ENCODE measurements around the gene PMEPA1.
A peak's percentile ranks its signal among the peaks of the same experiment; 100 is the strongest.

PMEPA1 gene

GRCh38 chr20:57704245-57704644, 5.6 kb downstream of the PMEPA1 start:
- H3K4me1 ChIP-seq (ENCODE audit: control insufficient read depth in 2 of 2, insufficient read depth in 2 of 2, low read length in 2 of 2) = peaks cover 3 to 16% of the 10 kb centered on the region in 2 donors
- no peaks in the 10 kb centered on the region for H3K27me3 ChIP-seq (ENCODE audit: control insufficient read depth in 2 of 2, insufficient read depth in 2 of 2, low read length in 2 of 2)
- no peak overlapping the region for H3K27ac ChIP-seq (ENCODE audit: low read depth in 2 of 2, low read length in 2 of 2)
- no peak overlapping the region for H3K4me3 ChIP-seq (ENCODE audit: low read length in 2 of 2)
- H3K36me3 ChIP-seq (ENCODE audit: control insufficient read depth in 2 of 2, insufficient read depth in 2 of 2, low read length in 2 of 2) = no peaks in the 10 kb centered on the region
- H3K9ac ChIP-seq (ENCODE audit: low read depth in 1 of 2, low read length in 2 of 2) = no peak overlapping the region
- no peaks in the 10 kb centered on the region for H3K9me3 ChIP-seq (ENCODE audit: control insufficient read depth in 2 of 2, low read length in 2 of 2)

GRCh38 chr20:57703013-57703412, 6.8 kb downstream of the PMEPA1 start:
- Histone ChIP-seq H3K4me1 (ENCODE audit: control insufficient read depth in 2 of 2, insufficient read depth in 2 of 2, low read length in 2 of 2) (peaks cover 11 to 17% of the 10 kb centered on the region in 2 donors), H3K9me3 (ENCODE audit: control insufficient read depth in 2 of 2, low read length in 2 of 2) (no peaks in the 10 kb centered on the region), H3K27me3 (ENCODE audit: control insufficient read depth in 2 of 2, insufficient read depth in 2 of 2, low read length in 2 of 2) (no peaks in the 10 kb centered on the region), H3K36me3 (ENCODE audit: control insufficient read depth in 2 of 2, insufficient read depth in 2 of 2, low read length in 2 of 2) (no peaks in the 10 kb centered on the region), H3K27ac (ENCODE audit: low read depth in 2 of 2, low read length in 2 of 2) (no peak overlapping the region), H3K9ac (ENCODE audit: low read depth in 1 of 2, low read length in 2 of 2) (no peak overlapping the region), H3K4me3 (ENCODE audit: low read length in 2 of 2) (no peak overlapping the region)

- Histone ChIP-seq H3K36me3 (ENCODE audit: control insufficient read depth in 2 of 2, insufficient read depth in 2 of 2, low read length in 2 of 2) (no peaks in the 10 kb centered on the region), H3K9me3 (ENCODE audit: control insufficient read depth in 2 of 2, low read length in 2 of 2) (no peaks in the 10 kb centered on the region), H3K4me1 (ENCODE audit: control insufficient read depth in 2 of 2, insufficient read depth in 2 of 2, low read length in 2 of 2) (peaks cover 15 to 17% of the 10 kb centered on the region in 2 donors), H3K27ac (ENCODE audit: low read depth in 2 of 2, low read length in 2 of 2) (no peak overlapping the region), H3K27me3 (ENCODE audit: control insufficient read depth in 2 of 2, insufficient read depth in 2 of 2, low read length in 2 of 2) (no peaks in the 10 kb centered on the region), H3K4me3 (ENCODE audit: low read length in 2 of 2) (no peak overlapping the region), H3K9ac (ENCODE audit: low read depth in 1 of 2, low read length in 2 of 2) (no peak overlapping the region)
Observed at GRCh38 chr20:57702521-57702920, 7.3 kb downstream of the PMEPA1 start.

- no peak overlapping the region for H3K9ac ChIP-seq (ENCODE audit: low read depth in 1 of 2, low read length in 2 of 2)
Observed at GRCh38 chr20:57702091-57702490, 7.7 kb downstream of the PMEPA1 start.

GRCh38 chr20:57701651-57702050, 8.2 kb downstream of the PMEPA1 start:
- Histone ChIP-seq H3K27ac (ENCODE audit: low read depth in 2 of 2, low read length in 2 of 2) (no peak overlapping the region), H3K27me3 (ENCODE audit: control insufficient read depth in 2 of 2, insufficient read depth in 2 of 2, low read length in 2 of 2) (no peaks in the 10 kb centered on the region), H3K36me3 (ENCODE audit: control insufficient read depth in 2 of 2, insufficient read depth in 2 of 2, low read length in 2 of 2) (no peaks in the 10 kb centered on the region), H3K9me3 (ENCODE audit: control insufficient read depth in 2 of 2, low read length in 2 of 2) (no peaks in the 10 kb centered on the region), H3K4me1 (ENCODE audit: control insufficient read depth in 2 of 2, insufficient read depth in 2 of 2, low read length in 2 of 2) (peaks cover 23 to 25% of the 10 kb centered on the region in 2 donors), H3K9ac (ENCODE audit: low read depth in 1 of 2, low read length in 2 of 2) (no peak overlapping the region), H3K4me3 (ENCODE audit: low read length in 2 of 2) (no peak overlapping the region)

More at GRCh38 chr20:57702091-57702490, 7.7 kb downstream of the PMEPA1 start:
- Histone ChIP-seq H3K4me3 (ENCODE audit: low read length in 2 of 2) (no peak overlapping the region), H3K36me3 (ENCODE audit: control insufficient read depth in 2 of 2, insufficient read depth in 2 of 2, low read length in 2 of 2) (no peaks in the 10 kb centered on the region), H3K9me3 (ENCODE audit: control insufficient read depth in 2 of 2, low read length in 2 of 2) (no peaks in the 10 kb centered on the region), H3K27me3 (ENCODE audit: control insufficient read depth in 2 of 2, insufficient read depth in 2 of 2, low read length in 2 of 2) (no peaks in the 10 kb centered on the region), H3K4me1 (ENCODE audit: control insufficient read depth in 2 of 2, insufficient read depth in 2 of 2, low read length in 2 of 2) (peaks cover 20 to 21% of the 10 kb centered on the region in 2 donors), H3K27ac (ENCODE audit: low read depth in 2 of 2, low read length in 2 of 2) (no peak overlapping the region)

GRCh38 chr20:57701090-57701489, 8.7 kb downstream of the PMEPA1 start:
- H3K27me3 ChIP-seq (ENCODE audit: control insufficient read depth in 2 of 2, insufficient read depth in 2 of 2, low read length in 2 of 2) = no peaks in the 10 kb centered on the region
- no peaks in the 10 kb centered on the region for H3K9me3 ChIP-seq (ENCODE audit: control insufficient read depth in 2 of 2, low read length in 2 of 2)
- peaks cover 26 to 30% of the 10 kb centered on the region in 2 donors for H3K4me1 ChIP-seq (ENCODE audit: control insufficient read depth in 2 of 2, insufficient read depth in 2 of 2, low read length in 2 of 2)
- no peak overlapping the region for H3K27ac ChIP-seq (ENCODE audit: low read depth in 2 of 2, low read length in 2 of 2)
- no peaks in the 10 kb centered on the region for H3K36me3 ChIP-seq (ENCODE audit: control insufficient read depth in 2 of 2, insufficient read depth in 2 of 2, low read length in 2 of 2)
- no peak overlapping the region for H3K9ac ChIP-seq (ENCODE audit: low read depth in 1 of 2, low read length in 2 of 2)
- H3K4me3 ChIP-seq (ENCODE audit: low read length in 2 of 2) = no peak overlapping the region

GRCh38 chr20:57699395-57699794, 10.4 kb downstream of the PMEPA1 start:
- no peaks in the 10 kb centered on the region for H3K36me3 ChIP-seq (ENCODE audit: control insufficient read depth in 2 of 2, insufficient read depth in 2 of 2, low read length in 2 of 2)
- no peak overlapping the region for H3K4me3 ChIP-seq (ENCODE audit: low read length in 2 of 2)
- H3K9ac ChIP-seq (ENCODE audit: low read depth in 1 of 2, low read length in 2 of 2) = peak overlapping the region in 1 of 2 donors; percentile 14
- H3K27ac ChIP-seq (ENCODE audit: low read depth in 2 of 2, low read length in 2 of 2) = no peak overlapping the region
- H3K27me3 ChIP-seq (ENCODE audit: control insufficient read depth in 2 of 2, insufficient read depth in 2 of 2, low read length in 2 of 2) = no peaks in the 10 kb centered on the region
- H3K4me1 ChIP-seq (ENCODE audit: control insufficient read depth in 2 of 2, insufficient read depth in 2 of 2, low read length in 2 of 2) = peaks cover 27 to 38% of the 10 kb centered on the region in 2 donors
- no peaks in the 10 kb centered on the region for H3K9me3 ChIP-seq (ENCODE audit: control insufficient read depth in 2 of 2, low read length in 2 of 2)

GRCh38 chr20:57698867-57699275, 10.9 kb downstream of the PMEPA1 start:
- Histone ChIP-seq H3K27ac (ENCODE audit: low read depth in 2 of 2, low read length in 2 of 2) (peak overlapping the region; percentile 63 to 77), H3K4me1 (ENCODE audit: control insufficient read depth in 2 of 2, insufficient read depth in 2 of 2, low read length in 2 of 2) (peaks cover 29 to 41% of the 10 kb centered on the region in 2 donors)

GRCh38 chr20:57698116-57698866, 11.5 kb downstream of the PMEPA1 start:
- peak overlapping the region; percentile 73 to 77 for H3K27ac ChIP-seq (ENCODE audit: low read depth in 2 of 2, low read length in 2 of 2)
- peak overlapping the region in 1 of 2 donors; percentile 26 for H3K4me3 ChIP-seq (ENCODE audit: low read length in 2 of 2)
- H3K36me3 ChIP-seq (ENCODE audit: control insufficient read depth in 2 of 2, insufficient read depth in 2 of 2, low read length in 2 of 2) = no peaks in the 10 kb centered on the region
- H3K27me3 ChIP-seq (ENCODE audit: control insufficient read depth in 2 of 2, insufficient read depth in 2 of 2, low read length in 2 of 2) = no peaks in the 10 kb centered on the region
- no peaks in the 10 kb centered on the region for H3K9me3 ChIP-seq (ENCODE audit: control insufficient read depth in 2 of 2, low read length in 2 of 2)
- H3K9ac ChIP-seq (ENCODE audit: low read depth in 1 of 2, low read length in 2 of 2) = peak overlapping the region in 1 of 2 donors; percentile 26
- peaks cover 34 to 47% of the 10 kb centered on the region in 2 donors for H3K4me1 ChIP-seq (ENCODE audit: control insufficient read depth in 2 of 2, insufficient read depth in 2 of 2, low read length in 2 of 2)

More at GRCh38 chr20:57698867-57699275, 10.9 kb downstream of the PMEPA1 start:
- Histone ChIP-seq H3K27me3 (ENCODE audit: control insufficient read depth in 2 of 2, insufficient read depth in 2 of 2, low read length in 2 of 2) (no peaks in the 10 kb centered on the region), H3K4me3 (ENCODE audit: low read length in 2 of 2) (peak overlapping the region in 1 of 2 donors; percentile 26), H3K36me3 (ENCODE audit: control insufficient read depth in 2 of 2, insufficient read depth in 2 of 2, low read length in 2 of 2) (no peaks in the 10 kb centered on the region), H3K9me3 (ENCODE audit: control insufficient read depth in 2 of 2, low read length in 2 of 2) (no peaks in the 10 kb centered on the region), H3K9ac (ENCODE audit: low read depth in 1 of 2, low read length in 2 of 2) (peak overlapping the region in 1 of 2 donors; percentile 26)

- H3K36me3 ChIP-seq (ENCODE audit: control insufficient read depth in 2 of 2, insufficient read depth in 2 of 2, low read length in 2 of 2) = no peaks in the 10 kb centered on the region
- H3K9me3 ChIP-seq (ENCODE audit: control insufficient read depth in 2 of 2, low read length in 2 of 2) = no peaks in the 10 kb centered on the region
- no peak overlapping the region for H3K9ac ChIP-seq (ENCODE audit: low read depth in 1 of 2, low read length in 2 of 2)
- H3K4me1 ChIP-seq (ENCODE audit: control insufficient read depth in 2 of 2, insufficient read depth in 2 of 2, low read length in 2 of 2) = peaks cover 42 to 54% of the 10 kb centered on the region in 2 donors
- peak overlapping the region; percentile 61 to 73 for H3K27ac ChIP-seq (ENCODE audit: low read depth in 2 of 2, low read length in 2 of 2)
- H3K27me3 ChIP-seq (ENCODE audit: control insufficient read depth in 2 of 2, insufficient read depth in 2 of 2, low read length in 2 of 2) = no peaks in the 10 kb centered on the region
- peak overlapping the region in 1 of 2 donors; percentile 20 for H3K4me3 ChIP-seq (ENCODE audit: low read length in 2 of 2)
Observed at GRCh38 chr20:57697543-57697942, 12.3 kb downstream of the PMEPA1 start.

All from mucosa of rectum (tissue), 2 donors.